Stimulated activated memory B cell treated with anti-CD40 and anti-IgM and Interleukin-4, amounts not matched to agents 10 μg/mL and 1 μg/mL and 100 μg/mL, for 72 hours (primary cell): ENCODE results near the gene STYK1.
"Not testable (repeated sequence)": the region's sequence is repeated elsewhere in the genome, so short reads cannot be mapped to it uniquely, and the experiment has no call there.

Experiments used
- ATAC-seq: fragments of 150-1000 bp; cut with Tn5 transposase; 2 replicates; pipeline ENCODE4 v1.10.0; 2021
- H3K27ac Mint-ChIP-seq: one replicate; pipeline ENCODE4 v1.8.0; 2022; ENCODE audit warnings: mild to moderate bottlenecking, mixed read lengths
- H3K27me3 Mint-ChIP-seq: one replicate; pipeline ENCODE4 v1.8.0; 2022; ENCODE audit warnings: mixed read lengths
- H3K36me3 Mint-ChIP-seq: one replicate; pipeline ENCODE4 v1.8.0; 2022; ENCODE audit warnings: mixed read lengths
- H3K4me1 Mint-ChIP-seq: one replicate; pipeline ENCODE4 v1.8.0; 2022; ENCODE audit warnings: mixed read lengths
- H3K4me3 Mint-ChIP-seq: one replicate; pipeline ENCODE4 v1.8.0; 2022; ENCODE audit warnings: mild to moderate bottlenecking, moderate library complexity, mixed read lengths
- H3K9me3 Mint-ChIP-seq: one replicate; pipeline ENCODE4 v1.8.0; 2022; ENCODE audit warnings: mixed read lengths

The STYK1 gene

DNA sequence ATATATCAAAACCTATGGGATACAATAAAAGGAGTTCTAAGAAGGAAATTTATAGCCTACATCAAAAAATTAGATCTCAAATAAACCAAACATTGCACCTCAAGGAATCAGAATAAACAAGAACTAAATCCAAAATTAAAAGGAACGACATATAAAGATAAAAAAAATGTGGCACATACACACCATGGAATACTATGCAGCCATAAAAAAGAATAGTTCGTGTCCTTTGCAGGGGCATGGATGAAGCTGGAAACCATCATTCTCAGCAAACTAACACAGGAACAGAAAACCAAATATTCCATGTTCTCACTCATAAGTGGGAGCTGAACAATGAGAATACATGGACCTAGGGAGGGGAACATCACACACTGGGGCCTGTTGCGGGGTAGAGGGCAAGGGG, 91.7 kb downstream of the STYK1 start:
- not testable (repeated sequence) for ATAC-seq, H3K4me1 Mint-ChIP-seq, H3K27me3 Mint-ChIP-seq, H3K9me3 Mint-ChIP-seq, H3K27ac Mint-ChIP-seq, H3K4me3 Mint-ChIP-seq
- H3K36me3 Mint-ChIP-seq: peaks cover 34% of the 10 kb centered on the region

DNA sequence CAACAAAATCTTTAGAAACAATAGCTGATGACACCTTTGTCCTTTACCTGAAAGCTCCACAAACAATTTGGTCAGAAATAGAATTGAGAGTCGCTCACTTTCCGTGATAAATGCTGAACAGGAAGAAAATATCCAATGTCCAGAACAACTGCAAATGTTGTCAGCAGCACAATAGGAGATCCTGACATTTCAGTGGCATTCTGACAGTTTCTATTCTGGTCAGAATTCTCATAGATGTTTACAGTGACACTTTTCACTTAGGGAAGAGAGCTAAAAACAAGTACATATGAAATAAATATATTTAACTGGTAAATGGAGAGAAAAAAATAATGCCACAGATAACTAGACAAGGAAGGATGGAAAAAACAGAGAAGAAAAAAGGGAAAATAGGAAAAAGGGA, 99.5 kb downstream of the STYK1 start:
- no peaks in the 10 kb centered on the region for H3K9me3 Mint-ChIP-seq
- H3K27ac Mint-ChIP-seq: no peak overlapping the region
- H3K4me3 Mint-ChIP-seq: no peak overlapping the region
- no peaks in the 10 kb centered on the region for H3K36me3 Mint-ChIP-seq
- peaks cover 9% of the 10 kb centered on the region for H3K27me3 Mint-ChIP-seq
- ATAC-seq: no peak
- no peaks in the 10 kb centered on the region for H3K4me1 Mint-ChIP-seq

DNA sequence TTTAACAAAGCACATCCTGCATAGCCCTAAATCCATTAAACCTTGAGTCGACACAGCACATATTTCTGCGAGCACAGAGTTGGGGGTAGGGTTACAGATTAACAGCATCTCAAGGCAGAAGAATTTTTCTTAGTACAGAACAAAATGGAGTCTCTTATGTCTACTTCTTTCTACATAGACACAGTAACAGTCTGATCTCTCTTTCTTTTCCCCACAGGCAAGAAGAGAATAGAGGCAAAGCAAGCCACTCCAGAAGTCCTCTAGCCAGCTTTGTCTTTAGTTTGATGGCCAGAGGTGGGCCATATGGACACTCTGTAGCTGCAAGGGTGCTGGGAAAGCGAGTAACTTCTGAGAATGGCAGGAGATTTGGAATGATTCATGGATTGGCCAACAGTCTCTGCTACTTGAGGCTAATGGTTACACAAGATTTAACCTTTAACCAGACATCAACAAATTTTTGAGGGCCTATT, 101.8 kb downstream of the STYK1 start:
- not testable (repeated sequence) for H3K9me3 Mint-ChIP-seq, H3K36me3 Mint-ChIP-seq

DNA sequence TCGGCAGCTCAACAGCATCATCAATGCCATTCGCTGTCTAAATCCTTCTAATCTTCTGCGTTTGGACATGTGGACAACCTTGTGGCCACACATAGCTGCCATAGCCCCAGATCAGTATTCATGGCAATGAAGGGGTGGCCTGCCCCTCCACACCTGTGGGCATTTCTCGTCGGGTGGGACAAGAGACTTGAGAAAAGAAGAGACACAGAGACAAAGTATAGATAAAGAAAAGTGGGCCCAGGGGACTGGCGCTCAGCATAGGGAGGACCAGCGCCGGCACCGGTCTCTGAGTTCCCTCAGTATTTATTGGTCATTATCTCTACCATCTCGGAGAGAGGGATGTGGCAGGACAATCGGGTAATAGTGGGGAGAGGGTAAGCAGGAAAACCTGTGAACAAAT, 102.7 kb downstream of the STYK1 start:
- H3K27ac Mint-ChIP-seq: no peak overlapping the region
- peaks cover 24% of the 10 kb centered on the region for H3K27me3 Mint-ChIP-seq
- ATAC-seq: no peak
- H3K9me3 Mint-ChIP-seq: no peaks in the 10 kb centered on the region
- no peaks in the 10 kb centered on the region for H3K36me3 Mint-ChIP-seq
- H3K4me1 Mint-ChIP-seq: no peaks in the 10 kb centered on the region
- H3K4me3 Mint-ChIP-seq: no peak overlapping the region

More for the DNA sequence above, 101.8 kb downstream of the STYK1 start:
- not testable (repeated sequence) for ATAC-seq, H3K4me3 Mint-ChIP-seq, H3K4me1 Mint-ChIP-seq, H3K27ac Mint-ChIP-seq
- H3K27me3 Mint-ChIP-seq: peaks cover 18% of the 10 kb centered on the region
